ENCODE measurements around the gene CELSR1.

CELSR1 gene

GRCh38 chr22:46537225-46537945, at the start of gene CELSR1:
Gene CELSR1, minus strand, starts transcription at chr22:46537620. Its CDS starts 450 bp downstream, at chr22:46537170.
- Histone ChIP-seq H3K4me3 (ENCODE audit: low read length) (peak within 1 kb of the TSS; percentile 50; the same call in 1 of the 2 replicates), H3K9me3 (ENCODE audit: control insufficient read depth, insufficient read depth, low read length) (no peaks in the 10 kb centered on the region), H3K27ac (ENCODE audit: low read length) (no peak within 1 kb of the TSS), H3K27me3 (ENCODE audit: control insufficient read depth, insufficient read depth, low read length) (peaks cover 14% of the 10 kb centered on the region; the same call in 1 of the 2 replicates), H3K4me1 (ENCODE audit: control insufficient read depth, insufficient read depth, low read length) (no peaks in the 10 kb centered on the region), H3K36me3 (ENCODE audit: control insufficient read depth, insufficient read depth, low read length) (peaks cover 2% of the 10 kb centered on the region; the same call in 1 of the 2 replicates)
- no peak for DNase-seq (ENCODE audit: low read depth, low spot score)
- WGBS (ENCODE audit: insufficient coverage, insufficient read length): no CpG with 5 or more reads among the region's 101 CpGs

- Histone ChIP-seq H3K27ac (ENCODE audit: low read length) (no peak overlapping the region), H3K36me3 (ENCODE audit: control insufficient read depth, insufficient read depth, low read length) (no peaks in the 10 kb centered on the region), H3K4me1 (ENCODE audit: control insufficient read depth, insufficient read depth, low read length) (peaks cover 10% of the 10 kb centered on the region), H3K27me3 (ENCODE audit: control insufficient read depth, insufficient read depth, low read length) (no peaks in the 10 kb centered on the region), H3K4me3 (ENCODE audit: low read length) (no peak overlapping the region), H3K9me3 (ENCODE audit: control insufficient read depth, insufficient read depth, low read length) (no peaks in the 10 kb centered on the region)
- WGBS (ENCODE audit: insufficient coverage, insufficient read length): no CpG with 5 or more reads among the region's 9 CpGs
- no peak for DNase-seq (ENCODE audit: low read depth, low spot score)
Measured at GRCh38 chr22:46587061-46587460, 49.6 kb upstream of the CELSR1 start.

- Histone ChIP-seq H3K27ac (ENCODE audit: low read length) (no peak overlapping the region), H3K36me3 (ENCODE audit: control insufficient read depth, insufficient read depth, low read length) (no peaks in the 10 kb centered on the region), H3K4me3 (ENCODE audit: low read length) (no peak overlapping the region), H3K4me1 (ENCODE audit: control insufficient read depth, insufficient read depth, low read length) (peaks cover 10% of the 10 kb centered on the region), H3K27me3 (ENCODE audit: control insufficient read depth, insufficient read depth, low read length) (no peaks in the 10 kb centered on the region), H3K9me3 (ENCODE audit: control insufficient read depth, insufficient read depth, low read length) (no peaks in the 10 kb centered on the region)
- no CpG with 5 or more reads among the region's 12 CpGs for WGBS (ENCODE audit: insufficient coverage, insufficient read length)
- DNase-seq (ENCODE audit: low read depth, low spot score): no peak
Measured at GRCh38 chr22:46586531-46587011, 49.2 kb upstream of the CELSR1 start.

GRCh38 chr22:46586123-46586519, 48.7 kb upstream of the CELSR1 start:
- WGBS (ENCODE audit: insufficient coverage, insufficient read length): no CpG with 5 or more reads among the region's 12 CpGs
- H3K27me3 ChIP-seq (ENCODE audit: control insufficient read depth, insufficient read depth, low read length): no peaks in the 10 kb centered on the region
- H3K27ac ChIP-seq (ENCODE audit: low read length): no peak overlapping the region
- H3K36me3 ChIP-seq (ENCODE audit: control insufficient read depth, insufficient read depth, low read length): no peaks in the 10 kb centered on the region
- H3K4me1 ChIP-seq (ENCODE audit: control insufficient read depth, insufficient read depth, low read length): peaks cover 10% of the 10 kb centered on the region
- DNase-seq (ENCODE audit: low read depth, low spot score): no peak
- H3K9me3 ChIP-seq (ENCODE audit: control insufficient read depth, insufficient read depth, low read length): no peaks in the 10 kb centered on the region
- no peak overlapping the region for H3K4me3 ChIP-seq (ENCODE audit: low read length)

GRCh38 chr22:46585340-46586122, 48.1 kb upstream of the CELSR1 start:
- Histone ChIP-seq H3K4me3 (ENCODE audit: low read length) (no peak overlapping the region), H3K4me1 (ENCODE audit: control insufficient read depth, insufficient read depth, low read length) (peaks cover 10% of the 10 kb centered on the region), H3K27me3 (ENCODE audit: control insufficient read depth, insufficient read depth, low read length) (no peaks in the 10 kb centered on the region), H3K27ac (ENCODE audit: low read length) (no peak overlapping the region), H3K36me3 (ENCODE audit: control insufficient read depth, insufficient read depth, low read length) (no peaks in the 10 kb centered on the region), H3K9me3 (ENCODE audit: control insufficient read depth, insufficient read depth, low read length) (no peaks in the 10 kb centered on the region)
- no peak for DNase-seq (ENCODE audit: low read depth, low spot score)
- WGBS (ENCODE audit: insufficient coverage, insufficient read length): no CpG with 5 or more reads among the region's 19 CpGs

- Histone ChIP-seq H3K27me3 (ENCODE audit: control insufficient read depth, insufficient read depth, low read length) (no peaks in the 10 kb centered on the region), H3K27ac (ENCODE audit: low read length) (no peak overlapping the region), H3K36me3 (ENCODE audit: control insufficient read depth, insufficient read depth, low read length) (no peaks in the 10 kb centered on the region), H3K4me3 (ENCODE audit: low read length) (no peak overlapping the region), H3K9me3 (ENCODE audit: control insufficient read depth, insufficient read depth, low read length) (no peaks in the 10 kb centered on the region), H3K4me1 (ENCODE audit: control insufficient read depth, insufficient read depth, low read length) (peaks cover 9% of the 10 kb centered on the region)
- DNase-seq (ENCODE audit: low read depth, low spot score): no peak
- WGBS (ENCODE audit: insufficient coverage, insufficient read length): no CpG with 5 or more reads among the region's 43 CpGs
Measured at GRCh38 chr22:46584081-46584921, 46.9 kb upstream of the CELSR1 start.

- H3K36me3 ChIP-seq (ENCODE audit: control insufficient read depth, insufficient read depth, low read length): no peaks in the 10 kb centered on the region
- no CpG with 5 or more reads among the region's 11 CpGs for WGBS (ENCODE audit: insufficient coverage, insufficient read length)
Measured at GRCh38 chr22:46583571-46583970, 46.2 kb upstream of the CELSR1 start.

GRCh38 chr22:46582281-46582933, 45.0 kb upstream of the CELSR1 start:
- no peak overlapping the region for H3K27ac ChIP-seq (ENCODE audit: low read length)

More at GRCh38 chr22:46583571-46583970, 46.2 kb upstream of the CELSR1 start:
- no peaks in the 10 kb centered on the region for H3K9me3 ChIP-seq (ENCODE audit: control insufficient read depth, insufficient read depth, low read length)
- peaks cover 8% of the 10 kb centered on the region for H3K4me1 ChIP-seq (ENCODE audit: control insufficient read depth, insufficient read depth, low read length)
- DNase-seq (ENCODE audit: low read depth, low spot score): no peak
- no peak overlapping the region for H3K27ac ChIP-seq (ENCODE audit: low read length)
- no peak overlapping the region for H3K4me3 ChIP-seq (ENCODE audit: low read length)
- H3K27me3 ChIP-seq (ENCODE audit: control insufficient read depth, insufficient read depth, low read length): no peaks in the 10 kb centered on the region

GRCh38 chr22:46581538-46582244, 44.3 kb upstream of the CELSR1 start:
- WGBS (ENCODE audit: insufficient coverage, insufficient read length): no CpG with 5 or more reads among the region's 14 CpGs
- H3K27ac ChIP-seq (ENCODE audit: low read length): no peak overlapping the region

More at GRCh38 chr22:46582281-46582933, 45.0 kb upstream of the CELSR1 start:
- H3K27me3 ChIP-seq (ENCODE audit: control insufficient read depth, insufficient read depth, low read length): no peaks in the 10 kb centered on the region
- peaks cover 10% of the 10 kb centered on the region for H3K4me1 ChIP-seq (ENCODE audit: control insufficient read depth, insufficient read depth, low read length)
- H3K9me3 ChIP-seq (ENCODE audit: control insufficient read depth, insufficient read depth, low read length): no peaks in the 10 kb centered on the region
- no peak for DNase-seq (ENCODE audit: low read depth, low spot score)
- H3K36me3 ChIP-seq (ENCODE audit: control insufficient read depth, insufficient read depth, low read length): no peaks in the 10 kb centered on the region
- WGBS (ENCODE audit: insufficient coverage, insufficient read length): no CpG with 5 or more reads among the region's 14 CpGs
- H3K4me3 ChIP-seq (ENCODE audit: low read length): no peak overlapping the region

More at GRCh38 chr22:46581538-46582244, 44.3 kb upstream of the CELSR1 start:
- Histone ChIP-seq H3K27me3 (ENCODE audit: control insufficient read depth, insufficient read depth, low read length) (no peaks in the 10 kb centered on the region), H3K4me3 (ENCODE audit: low read length) (no peak overlapping the region), H3K36me3 (ENCODE audit: control insufficient read depth, insufficient read depth, low read length) (no peaks in the 10 kb centered on the region), H3K4me1 (ENCODE audit: control insufficient read depth, insufficient read depth, low read length) (peaks cover 10% of the 10 kb centered on the region), H3K9me3 (ENCODE audit: control insufficient read depth, insufficient read depth, low read length) (no peaks in the 10 kb centered on the region)
- no peak for DNase-seq (ENCODE audit: low read depth, low spot score)
